Choroid plexus epithelial cell (primary cell): Measurements from ENCODE around the gene NFASC.
A peak's percentile ranks its signal among the peaks of the same experiment; 100 is the strongest.

Experiments
- DNase-seq: peaks from one replicate; pipeline ENCODE4 v3.0.0-alpha.2; 2010; ENCODE audit warnings: low read depth
- H3K4me3 ChIP-seq: 2 replicates; pipeline ENCODE4 v1.5.1; 2011; ENCODE audit warnings: low read depth, mild to moderate bottlenecking, control low read depth, low read length, moderate library complexity
- TF ChIP-seq, protein P1 (sequence below): conservative IDR thresholded peaks from 2 replicates; pipeline ENCODE4 v1.5.1; 2011; ENCODE audit warnings: low read depth, mild to moderate bottlenecking, control low read depth, inconsistent platforms, low read length, moderate library complexity

The NFASC gene

GRCh38 chr1:204988196-204988595 lies 117.5 kb downstream of the NFASC start:
- no peak for DNase-seq
- no peak overlapping the region for H3K4me3 ChIP-seq
- TF ChIP-seq, protein P1, sequence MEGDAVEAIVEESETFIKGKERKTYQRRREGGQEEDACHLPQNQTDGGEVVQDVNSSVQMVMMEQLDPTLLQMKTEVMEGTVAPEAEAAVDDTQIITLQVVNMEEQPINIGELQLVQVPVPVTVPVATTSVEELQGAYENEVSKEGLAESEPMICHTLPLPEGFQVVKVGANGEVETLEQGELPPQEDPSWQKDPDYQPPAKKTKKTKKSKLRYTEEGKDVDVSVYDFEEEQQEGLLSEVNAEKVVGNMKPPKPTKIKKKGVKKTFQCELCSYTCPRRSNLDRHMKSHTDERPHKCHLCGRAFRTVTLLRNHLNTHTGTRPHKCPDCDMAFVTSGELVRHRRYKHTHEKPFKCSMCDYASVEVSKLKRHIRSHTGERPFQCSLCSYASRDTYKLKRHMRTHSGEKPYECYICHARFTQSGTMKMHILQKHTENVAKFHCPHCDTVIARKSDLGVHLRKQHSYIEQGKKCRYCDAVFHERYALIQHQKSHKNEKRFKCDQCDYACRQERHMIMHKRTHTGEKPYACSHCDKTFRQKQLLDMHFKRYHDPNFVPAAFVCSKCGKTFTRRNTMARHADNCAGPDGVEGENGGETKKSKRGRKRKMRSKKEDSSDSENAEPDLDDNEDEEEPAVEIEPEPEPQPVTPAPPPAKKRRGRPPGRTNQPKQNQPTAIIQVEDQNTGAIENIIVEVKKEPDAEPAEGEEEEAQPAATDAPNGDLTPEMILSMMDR: no peak

DNA sequence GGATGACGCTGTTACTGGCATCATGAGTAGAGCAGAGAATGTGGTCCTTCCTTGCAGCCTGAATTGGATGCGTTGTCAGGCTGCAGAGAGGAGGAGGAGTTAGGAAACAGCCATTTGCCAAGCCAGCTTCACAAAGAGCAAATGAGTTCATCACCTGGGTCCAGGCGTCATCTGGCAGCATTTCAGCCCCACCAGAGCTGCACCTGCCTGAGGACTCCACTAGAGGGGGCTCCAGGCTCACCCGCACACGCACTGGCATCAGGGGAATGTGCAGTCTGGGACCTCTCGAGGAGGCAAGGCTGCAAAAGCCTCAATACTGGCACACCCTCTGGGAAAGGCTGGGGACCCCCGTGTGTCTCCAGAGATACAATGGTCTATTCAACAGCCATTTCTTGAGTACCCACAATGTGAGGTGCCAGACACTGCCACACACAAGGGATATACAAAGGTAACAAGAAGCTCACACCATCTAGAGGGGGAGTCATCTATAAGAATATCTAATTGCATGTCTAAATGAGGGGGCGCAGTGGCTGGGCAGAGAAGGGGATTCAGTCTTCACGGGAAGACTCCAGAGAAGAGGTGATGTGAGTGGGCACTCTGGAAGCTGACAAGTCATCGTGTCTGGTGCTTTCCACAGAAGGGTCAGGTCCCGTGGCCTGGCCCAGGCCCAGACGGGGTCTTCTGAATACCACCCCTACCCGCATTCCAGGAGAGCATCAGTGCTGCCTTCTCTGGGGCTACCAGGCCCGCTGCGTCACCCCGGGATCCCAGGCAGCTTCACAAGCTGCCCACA lies 118.8 kb downstream of the NFASC start:
- peak; percentile 79 for DNase-seq
- TF ChIP-seq, protein P1: peak; percentile 99

GRCh38 chr1:204990059-204990664 lies 119.5 kb downstream of the NFASC start:
- TF ChIP-seq, protein P1: no peak

More for the DNA sequence above, 118.8 kb downstream of the NFASC start:
- H3K4me3 ChIP-seq: no peak overlapping the region

GRCh38 chr1:204990721-204991341 lies 120.2 kb downstream of the NFASC start:
- DNase-seq: no peak
- no peak overlapping the region for H3K4me3 ChIP-seq
- TF ChIP-seq, protein P1: no peak

More at GRCh38 chr1:204990059-204990664, 119.5 kb downstream of the NFASC start:
- peak; percentile 38 for DNase-seq
- H3K4me3 ChIP-seq: no peak overlapping the region

DNA sequence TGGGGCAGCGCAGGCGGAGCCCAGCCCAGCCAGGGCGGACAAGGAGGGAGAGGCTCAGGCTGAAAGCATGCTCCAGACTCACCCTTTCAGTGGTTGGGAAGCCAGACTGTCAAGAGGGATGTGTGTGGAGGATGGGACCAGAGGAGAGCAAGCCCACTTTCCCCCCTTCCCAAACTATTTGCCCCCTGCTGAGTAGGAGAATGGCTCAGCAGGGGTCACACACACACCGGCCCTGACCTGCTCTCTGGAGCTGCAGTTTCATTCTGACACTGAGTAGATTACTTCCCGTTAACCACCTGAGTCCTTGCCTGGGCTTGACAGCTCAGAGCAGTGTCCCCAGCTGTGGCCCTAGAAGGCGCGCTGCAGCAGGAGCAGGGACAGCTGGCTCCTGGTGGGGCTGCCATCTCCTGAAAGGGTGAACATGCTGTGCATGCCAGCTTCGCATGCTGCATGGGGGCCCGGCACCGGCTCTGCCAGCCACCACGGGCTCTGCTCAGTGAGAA lies 120.7 kb downstream of the NFASC start:
- H3K4me3 ChIP-seq: no peak overlapping the region
- DNase-seq: no peak
- TF ChIP-seq, protein P1: no peak

DNA sequence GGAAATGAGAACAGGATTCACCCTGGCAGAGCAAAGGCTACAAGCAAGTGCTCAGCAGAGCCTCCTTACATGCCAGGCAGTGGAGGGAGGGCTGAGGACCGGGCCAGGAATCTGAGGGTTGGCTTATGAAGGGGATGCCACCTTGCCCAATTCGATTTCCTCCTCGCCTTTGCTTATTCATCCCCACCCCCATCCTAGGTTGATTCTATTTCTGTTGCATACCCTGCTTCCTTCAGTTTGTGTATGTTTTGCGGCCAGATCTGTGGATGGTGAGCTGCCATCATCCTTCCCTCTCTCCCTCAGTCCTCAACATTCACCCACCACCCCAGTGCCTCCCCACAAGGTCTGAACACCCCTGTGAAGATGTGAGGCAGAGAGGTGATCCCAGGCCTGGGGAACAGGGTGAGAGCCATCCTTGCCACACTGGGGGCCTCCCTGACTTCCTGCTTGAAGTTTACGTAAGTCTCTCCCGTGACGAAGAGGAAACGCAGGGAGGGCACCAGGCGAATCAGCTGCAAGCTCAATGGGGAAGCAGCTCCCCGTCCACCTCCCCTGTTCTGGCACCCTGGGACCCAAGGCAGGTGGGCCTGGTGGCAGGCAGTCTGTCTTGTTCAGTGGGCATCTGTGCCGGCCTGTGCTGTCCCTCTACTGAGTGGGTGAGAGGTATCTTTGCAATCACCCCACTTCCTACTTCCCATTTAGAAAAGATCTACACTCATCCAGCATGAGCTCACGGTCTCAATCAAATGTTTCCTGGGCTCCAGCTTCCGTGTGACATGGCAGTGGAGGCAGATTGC lies 121.7 kb downstream of the NFASC start:
- H3K4me3 ChIP-seq: no peak overlapping the region
- DNase-seq: no peak
- TF ChIP-seq, protein P1: no peak
